MCF 10A (cell line): ENCODE data around the gene MNX1. TPM values are rescaled to one million over a fixed set of nuclear protein-coding genes. Genes with fewer than 3 reads are reported as not detected.

Experiments
- BruUV-seq: library from RNA; stranded (reverse); fragments of 400-500 nt; replicated peaks from 2 replicates; lab custom pipeline; 2021; lab: Mats Ljungman, UMichigan
- CTCF ChIA-PET: fragments of 300-600 bp; sonication (Branson Sonifier 250); formaldehyde crosslinking; extraction: SDS; loops from one replicate; lab custom pipeline; 2021; ENCODE audit warnings: antibody characterized with exemption, inconsistent platforms; lab: Yijun Ruan, JAX
- POLR2A ChIA-PET: fragments of 300-600, 350-650 bp; sonication (Branson Sonifier 250); formaldehyde crosslinking; extraction: SDS; loops from one replicate; lab custom pipeline; 2020; ENCODE audit warnings: antibody characterized with exemption, inconsistent platforms; lab: Yijun Ruan, JAX
- DNase-seq: peaks from one replicate; pipeline ENCODE4 v3.0.0-alpha.2; 2018; ENCODE audit not compliant: unreplicated experiment
- H3K27ac Mint-ChIP-seq: one replicate; pipeline ENCODE4 v1.8.0; 2022; ENCODE audit warnings: mild to moderate bottlenecking, low read depth, mixed read lengths; ENCODE audit not compliant: unreplicated experiment
- H3K27me3 Mint-ChIP-seq: one replicate; pipeline ENCODE4 v1.8.0; 2022; ENCODE audit warnings: mixed read lengths; ENCODE audit not compliant: insufficient read depth, unreplicated experiment
- H3K36me3 Mint-ChIP-seq: one replicate; pipeline ENCODE4 v1.8.0; 2022; ENCODE audit warnings: mild to moderate bottlenecking, moderate library complexity, mixed read lengths; ENCODE audit not compliant: insufficient read depth, unreplicated experiment
- H3K4me1 Mint-ChIP-seq: one replicate; pipeline ENCODE4 v1.8.0; 2022; ENCODE audit warnings: mixed read lengths; ENCODE audit not compliant: insufficient read depth, unreplicated experiment
- H3K4me3 Mint-ChIP-seq: one replicate; pipeline ENCODE4 v1.8.0; 2022; ENCODE audit warnings: mild to moderate bottlenecking, moderate library complexity, mixed read lengths; ENCODE audit not compliant: unreplicated experiment
- H3K9me3 Mint-ChIP-seq: one replicate; pipeline ENCODE4 v1.8.0; 2022; ENCODE audit warnings: mixed read lengths; ENCODE audit not compliant: unreplicated experiment
- intact Hi-C: fragments of 100-400 bp; cut with micrococcal nuclease; formaldehyde crosslinking; loops from 2 replicates; pipeline ENCODE4 v1.14.1; 2022
- total RNA-seq: library from RNA; stranded (reverse); gene quantifications from 2 replicates; pipeline ENCODE4 v1.2.3, GENCODE V29; 2022
- TF ChIP-seq, protein P1 (sequence below): fragments of 200-600 bp; IDR thresholded peaks from one replicate; pipeline ENCODE4 v1.8.0; 2022; ENCODE audit warnings: antibody characterized with exemption, mild to moderate bottlenecking; ENCODE audit not compliant: unreplicated experiment

Gene MNX1
- total RNA-seq, 1 experiment from 2014 or later = 0.47 TPM

DNA sequence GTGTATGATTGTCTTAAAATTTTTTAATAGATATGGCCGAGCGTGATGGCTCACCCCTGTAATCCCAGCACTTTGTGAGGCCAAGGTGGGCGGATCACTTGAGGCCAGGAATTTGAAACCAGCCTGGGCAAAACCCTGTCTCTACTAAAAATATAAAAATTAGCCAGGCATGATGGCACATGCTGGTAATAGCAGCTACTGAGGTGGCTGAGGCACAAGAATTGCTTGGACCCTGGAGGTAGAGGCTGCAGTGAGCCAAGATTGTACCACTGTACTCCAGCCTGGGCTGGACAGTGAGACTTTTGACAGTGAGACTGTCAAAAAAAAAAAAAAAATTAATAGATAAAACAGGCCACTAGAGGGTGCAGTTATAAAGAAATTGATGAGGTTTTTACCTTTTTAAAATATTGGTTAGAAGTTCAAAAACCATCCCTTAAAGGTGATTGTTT is 40.5 kb downstream of the MNX1 start:
- ChIA-PET POLR2A (interaction anchor here (0.7 to 2.5 kb wide), 10 partner anchors 9 to 369 kb away, joined by 3 to 16 read pairs (median 4); partner anchors contain the start of genes LMBR1 and MNX1), CTCF (interaction anchor here (0.6 to 3.2 kb wide), 34 partner anchors 9 to 1633 kb away, joined by 3 to 22 read pairs (median 4); no protein-coding TSS in a partner anchor)
- TF ChIP-seq, protein P1, sequence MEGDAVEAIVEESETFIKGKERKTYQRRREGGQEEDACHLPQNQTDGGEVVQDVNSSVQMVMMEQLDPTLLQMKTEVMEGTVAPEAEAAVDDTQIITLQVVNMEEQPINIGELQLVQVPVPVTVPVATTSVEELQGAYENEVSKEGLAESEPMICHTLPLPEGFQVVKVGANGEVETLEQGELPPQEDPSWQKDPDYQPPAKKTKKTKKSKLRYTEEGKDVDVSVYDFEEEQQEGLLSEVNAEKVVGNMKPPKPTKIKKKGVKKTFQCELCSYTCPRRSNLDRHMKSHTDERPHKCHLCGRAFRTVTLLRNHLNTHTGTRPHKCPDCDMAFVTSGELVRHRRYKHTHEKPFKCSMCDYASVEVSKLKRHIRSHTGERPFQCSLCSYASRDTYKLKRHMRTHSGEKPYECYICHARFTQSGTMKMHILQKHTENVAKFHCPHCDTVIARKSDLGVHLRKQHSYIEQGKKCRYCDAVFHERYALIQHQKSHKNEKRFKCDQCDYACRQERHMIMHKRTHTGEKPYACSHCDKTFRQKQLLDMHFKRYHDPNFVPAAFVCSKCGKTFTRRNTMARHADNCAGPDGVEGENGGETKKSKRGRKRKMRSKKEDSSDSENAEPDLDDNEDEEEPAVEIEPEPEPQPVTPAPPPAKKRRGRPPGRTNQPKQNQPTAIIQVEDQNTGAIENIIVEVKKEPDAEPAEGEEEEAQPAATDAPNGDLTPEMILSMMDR = peak; percentile 42

DNA sequence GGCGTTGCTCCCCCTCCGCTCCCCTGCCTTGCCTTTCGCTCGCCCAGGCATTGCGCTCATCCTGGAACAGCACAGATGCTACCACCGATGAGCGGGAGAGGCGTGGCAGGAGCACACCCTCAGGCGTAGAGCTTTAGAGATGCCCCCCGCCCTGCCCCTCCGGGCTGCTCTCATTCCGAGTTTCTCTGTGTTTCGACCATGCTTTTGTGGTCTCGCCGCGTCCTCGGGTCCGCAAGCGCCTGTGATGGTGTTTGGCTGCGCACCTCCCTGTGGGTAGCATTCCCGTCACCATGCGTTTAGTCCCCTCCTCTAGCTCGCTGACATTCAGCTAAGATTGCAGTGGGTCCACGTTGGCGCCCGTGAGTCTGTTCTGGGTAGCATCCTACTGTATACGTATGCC is 42.3 kb downstream of the MNX1 start:
- no peaks in the 10 kb centered on the region for H3K9me3 Mint-ChIP-seq
- no peak overlapping the region for H3K27ac Mint-ChIP-seq
- ChIA-PET POLR2A (interaction anchor here (0.6 to 2.5 kb wide), 4 partner anchors 15 to 109 kb away, joined by 3 to 16 read pairs (median 6); partner anchors contain the start of gene LMBR1), CTCF (interaction anchor here (0.6 to 3.2 kb wide), 6 partner anchors 12 to 303 kb away, joined by 3 to 22 read pairs (median 4); partner anchors contain the start of genes MNX1 and NOM1)
- intact Hi-C loops = loop anchor here (2.0 kb wide), 1 partner anchor 169 kb away; no protein-coding TSS in a partner anchor
- no peaks in the 10 kb centered on the region for H3K27me3 Mint-ChIP-seq
- H3K4me3 Mint-ChIP-seq = no peak overlapping the region
- DNase-seq = no peak
- TF ChIP-seq, protein P1 = no peak
- peaks cover 8% of the 10 kb centered on the region for H3K4me1 Mint-ChIP-seq
- peaks cover 89% of the 10 kb centered on the region for H3K36me3 Mint-ChIP-seq
- no TSS peak for BruUV-seq

More for the DNA sequence above, 40.5 kb downstream of the MNX1 start:
- Mint-ChIP-seq H3K4me3 (no peak overlapping the region), H3K4me1 (peaks cover 8% of the 10 kb centered on the region), H3K27ac (peak overlapping the region; percentile 49), H3K27me3 (no peaks in the 10 kb centered on the region), H3K9me3 (no peaks in the 10 kb centered on the region), H3K36me3 (peaks cover 84% of the 10 kb centered on the region)
- intact Hi-C loops = loop anchor here (2.0 to 10.0 kb wide), 4 partner anchors 167 to 417 kb away; no protein-coding TSS in a partner anchor
- DNase-seq = peak; percentile 40
- BruUV-seq = no TSS peak

DNA sequence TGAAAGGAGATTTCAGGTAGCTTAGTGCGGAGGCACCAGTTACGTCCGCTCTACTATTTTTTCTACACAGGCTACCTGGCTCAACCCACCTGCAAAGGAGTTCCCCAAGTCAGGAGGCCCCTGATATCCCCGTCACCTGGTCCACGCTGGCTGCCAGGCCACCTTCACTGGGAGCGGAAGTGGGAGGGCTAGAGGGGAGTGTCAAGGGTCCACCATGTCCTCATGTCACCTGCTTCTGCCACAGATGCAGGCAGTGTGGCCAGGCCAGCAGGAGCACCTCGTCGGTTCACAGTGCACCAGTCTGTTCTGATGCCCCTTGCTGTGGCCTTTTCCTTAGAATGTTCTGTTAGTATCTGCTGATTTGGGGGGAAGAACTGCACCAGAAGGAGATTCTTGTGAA is 44.1 kb downstream of the MNX1 start:
- peaks cover 94% of the 10 kb centered on the region for H3K36me3 Mint-ChIP-seq
- no peaks in the 10 kb centered on the region for H3K9me3 Mint-ChIP-seq

DNA sequence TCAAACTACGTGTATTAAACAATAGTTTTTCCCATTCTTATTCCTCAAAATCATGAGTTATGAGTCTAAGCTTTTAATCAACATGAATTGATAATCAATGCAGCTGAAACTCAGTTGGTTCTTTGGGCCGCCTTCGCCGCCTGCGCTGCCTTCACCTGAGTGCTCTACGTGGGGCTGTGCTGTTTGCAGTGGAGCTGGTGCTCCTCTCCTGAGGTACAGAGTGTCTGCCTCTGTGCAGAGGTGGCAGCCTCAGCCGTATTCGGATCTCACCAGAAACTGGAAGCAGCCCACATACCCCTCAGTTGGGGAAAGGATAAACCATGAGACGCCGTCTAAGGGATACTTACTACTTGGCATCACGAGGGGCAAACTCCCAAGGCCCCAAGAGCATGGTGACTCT is 45.5 kb downstream of the MNX1 start:
- Mint-ChIP-seq H3K27ac (no peak overlapping the region), H3K27me3 (no peaks in the 10 kb centered on the region), H3K9me3 (no peaks in the 10 kb centered on the region), H3K36me3 (peaks cover 94% of the 10 kb centered on the region), H3K4me1 (peaks cover 14% of the 10 kb centered on the region), H3K4me3 (no peak overlapping the region)
- no peak for DNase-seq
- CTCF ChIA-PET = interaction anchor here (0.9 kb wide), 1 partner anchor 15 kb away, joined by 4 read pairs; the partner anchor contains the start of gene NOM1
- no TSS peak for BruUV-seq
- intact Hi-C loops = no loop called here
- POLR2A ChIA-PET = interaction anchor here (0.6 kb wide), 1 partner anchor 1585 kb away, joined by 3 read pairs; no protein-coding TSS in a partner anchor
- TF ChIP-seq, protein P1 = no peak

More for the DNA sequence above, 44.1 kb downstream of the MNX1 start:
- BruUV-seq = no TSS peak
- peaks cover 8% of the 10 kb centered on the region for H3K4me1 Mint-ChIP-seq
- TF ChIP-seq, protein P1 = no peak
- H3K27ac Mint-ChIP-seq = no peak overlapping the region
- no peak overlapping the region for H3K4me3 Mint-ChIP-seq
- ChIA-PET POLR2A (no interaction called here), CTCF (interaction anchor here (0.6 kb wide), 1 partner anchor 354 kb away, joined by 3 read pairs; no protein-coding TSS in a partner anchor)
- H3K27me3 Mint-ChIP-seq = no peaks in the 10 kb centered on the region
- intact Hi-C loops = no loop called here
- DNase-seq = no peak
